CD8-positive, alpha-beta memory T cell (primary cell): ENCODE results near the gene GUCY1B1. TPM values are rescaled to one million over a fixed set of nuclear protein-coding genes. Genes with fewer than 3 reads are reported as not detected.

Experiments used
- CTCF ChIA-PET: fragments of 350-600 bp; sonication (Branson Sonifier 250); formaldehyde crosslinking; loops from one replicate; lab custom pipeline; 2021; ENCODE audit warnings: antibody characterized with exemption; lab: Charles Lee
- POLR2A ChIA-PET: fragments of 350-600 bp; sonication (Branson Sonifier 250); formaldehyde crosslinking; loops from one replicate; lab custom pipeline; 2021; ENCODE audit warnings: antibody characterized with exemption; lab: Charles Lee
- DNase-seq, 5 donors: peaks; one replicate each; pipeline versions ENCODE4 v3.0.0 to v3.0.0-alpha.2; 2020 to 2022; ENCODE audit warnings: mixed read lengths in 1 of 5
- H3K27ac ChIP-seq: one replicate; pipeline ENCODE4 v1.7.0; 2013; ENCODE audit warnings: low read depth, mild to moderate bottlenecking, low read length, moderate library complexity
- H3K27me3 ChIP-seq: 2 replicates; pipeline ENCODE4 v1.7.0; 2013; ENCODE audit warnings: low read length, mild to moderate bottlenecking; ENCODE audit not compliant: insufficient read depth, poor library complexity, severe bottlenecking
- H3K36me3 ChIP-seq: 2 replicates; pipeline ENCODE4 v1.7.0; 2013; ENCODE audit warnings: mild to moderate bottlenecking, low read length, moderate library complexity; ENCODE audit not compliant: insufficient read depth
- H3K4me1 ChIP-seq: 2 replicates; pipeline ENCODE4 v1.7.0; 2013; ENCODE audit warnings: mild to moderate bottlenecking, low read length, moderate library complexity; ENCODE audit not compliant: insufficient read depth
- H3K4me3 ChIP-seq: 2 replicates; pipeline ENCODE4 v1.7.0; 2013; ENCODE audit warnings: mild to moderate bottlenecking, low read length
- H3K9me3 ChIP-seq: 2 replicates; pipeline ENCODE4 v1.7.0; 2013; ENCODE audit warnings: mild to moderate bottlenecking, low read length
- H3K27ac Mint-ChIP-seq, 8 donors: one replicate each; pipeline ENCODE4 v1.8.0; 2020 to 2021; ENCODE audit warnings: mixed read lengths in 8 of 8, mild to moderate bottlenecking in 6 of 8, inconsistent platforms in 3 of 8, moderate library complexity in 3 of 8
- H3K27me3 Mint-ChIP-seq, 2 donors: one replicate each; pipeline ENCODE4 v1.8.0; 2020 to 2021; ENCODE audit warnings: mixed read lengths in 2 of 2, mild to moderate bottlenecking in 1 of 2, moderate library complexity in 1 of 2
- H3K36me3 Mint-ChIP-seq, 3 donors: one replicate each; pipeline ENCODE4 v1.8.0; 2020 to 2021; ENCODE audit warnings: mixed read lengths in 3 of 3, inconsistent platforms in 1 of 3, mild to moderate bottlenecking in 1 of 3
- H3K4me1 Mint-ChIP-seq, 3 donors: one replicate each; pipeline ENCODE4 v1.8.0; 2020 to 2021; ENCODE audit warnings: mixed read lengths in 3 of 3, inconsistent platforms in 1 of 3, mild to moderate bottlenecking in 1 of 3
- H3K4me3 Mint-ChIP-seq, 7 donors: one replicate each; pipeline ENCODE4 v1.8.0; 2020 to 2021; ENCODE audit warnings: mixed read lengths in 7 of 7, mild to moderate bottlenecking in 6 of 7, moderate library complexity in 4 of 7, inconsistent platforms in 2 of 7
- H3K9me3 Mint-ChIP-seq, 5 donors: one replicate each; pipeline ENCODE4 v1.8.0; 2020 to 2022; ENCODE audit warnings: mixed read lengths in 5 of 5, mild to moderate bottlenecking in 3 of 5, moderate library complexity in 2 of 5, inconsistent platforms in 1 of 5
- polyA plus RNA-seq: library from polyadenylated mRNA; unstranded; fragments of 300-500 nt; fragmentation: Illumina TruSeq; gene quantifications from one replicate; pipeline ENCODE4 v1.2.3, GENCODE V29; 2021
- total RNA-seq, 2 experiments: library from RNA; stranded (reverse); gene quantifications; one replicate each; pipeline ENCODE4 v1.2.3, GENCODE V29; 2021

GUCY1B1 gene
- total and polyA plus RNA-seq, 3 experiments from 2014 or later, result 0.12 to 0.18 TPM; not detected in 1

DNA sequence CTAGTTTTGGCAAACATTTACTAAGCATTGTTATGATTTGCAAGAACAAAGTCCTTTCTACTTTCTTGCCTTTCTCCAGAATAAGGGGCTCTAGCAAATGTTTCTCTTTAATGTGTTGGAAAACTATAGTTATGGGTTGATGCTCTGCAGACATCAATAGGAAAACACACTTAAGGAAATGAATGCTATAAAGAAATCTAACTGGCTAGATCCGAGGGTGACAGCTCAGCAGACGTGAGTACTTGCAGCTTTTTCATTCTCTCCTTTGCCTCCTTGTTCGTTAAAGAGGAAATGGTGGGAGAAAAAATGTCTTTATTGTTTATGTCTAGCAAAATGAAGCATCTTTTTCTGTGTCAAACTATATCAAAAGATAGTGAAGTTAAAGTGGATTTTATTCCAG, 6.3 kb downstream of the GUCY1B1 start:
- POLR2A ChIA-PET, result no interaction called here
- CTCF ChIA-PET, result no interaction called here
- H3K27me3 ChIP-seq, result no peaks in the 10 kb centered on the region
- no peak overlapping the region for H3K4me3 ChIP-seq
- Mint-ChIP-seq H3K27ac (no peak overlapping the region), H3K36me3 (no peaks in the 10 kb centered on the region), H3K9me3 (no peaks in the 10 kb centered on the region), H3K4me3 (no peak overlapping the region), H3K4me1 (peaks cover 0 to 5% (median 4%) of the 10 kb centered on the region in 3 donors), H3K27me3 (peaks cover 8 to 11% of the 10 kb centered on the region in 2 donors)
- H3K4me1 ChIP-seq, result no peaks in the 10 kb centered on the region
- no peak overlapping the region for H3K27ac ChIP-seq
- no peak for DNase-seq
- H3K36me3 ChIP-seq, result no peaks in the 10 kb centered on the region
- no peaks in the 10 kb centered on the region for H3K9me3 ChIP-seq

DNA sequence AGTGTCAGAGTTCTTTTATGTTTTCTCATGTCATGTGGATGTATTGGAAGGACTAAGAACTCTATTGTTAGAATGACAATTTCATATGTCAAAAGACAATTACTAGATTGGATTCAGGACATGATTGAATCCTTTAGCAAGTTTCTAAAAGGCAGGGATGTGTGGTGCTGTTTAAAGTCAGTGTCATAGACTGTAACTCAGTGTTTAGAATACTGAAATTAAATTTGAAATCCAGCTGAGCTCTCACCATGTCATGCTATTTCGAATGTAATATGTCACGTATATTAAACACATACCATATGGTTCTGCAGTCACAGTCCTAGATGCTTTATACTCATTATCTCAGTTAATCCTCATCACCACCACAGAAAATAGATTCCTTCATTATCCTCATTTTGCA, 7.8 kb downstream of the GUCY1B1 start:
- Histone ChIP-seq H3K27ac (no peak overlapping the region), H3K27me3 (no peaks in the 10 kb centered on the region), H3K36me3 (no peaks in the 10 kb centered on the region), H3K4me3 (no peak overlapping the region), H3K4me1 (no peaks in the 10 kb centered on the region), H3K9me3 (no peaks in the 10 kb centered on the region)
- POLR2A ChIA-PET, result no interaction called here
- Mint-ChIP-seq H3K4me3 (no peak overlapping the region), H3K27me3 (peaks cover 3 to 4% of the 10 kb centered on the region in 2 donors), H3K9me3 (no peaks in the 10 kb centered on the region), H3K4me1 (no peaks in the 10 kb centered on the region), H3K27ac (no peak overlapping the region), H3K36me3 (no peaks in the 10 kb centered on the region)
- CTCF ChIA-PET, result no interaction called here
- no peak for DNase-seq

DNA sequence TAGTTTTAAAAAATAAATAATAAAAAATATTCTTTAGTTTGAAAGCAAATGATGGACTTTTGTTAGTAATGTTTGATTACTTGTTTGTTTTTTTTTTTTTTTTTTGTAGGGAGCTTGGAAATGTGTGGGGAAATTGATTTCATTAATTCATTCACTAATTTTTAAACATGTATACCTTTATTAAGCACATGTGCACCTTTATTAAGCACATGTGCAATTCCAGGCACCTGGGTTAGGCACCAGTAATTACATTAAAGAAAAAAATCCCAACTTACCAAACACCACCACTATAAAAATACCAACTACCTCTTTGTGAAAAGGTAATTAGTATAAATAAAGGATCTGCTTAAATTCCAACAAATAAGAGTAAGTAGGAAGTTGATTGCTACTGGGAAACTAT, 9.5 kb downstream of the GUCY1B1 start:
- CTCF ChIA-PET, result no interaction called here
- H3K9me3 Mint-ChIP-seq, result no peaks in the 10 kb centered on the region

DNA sequence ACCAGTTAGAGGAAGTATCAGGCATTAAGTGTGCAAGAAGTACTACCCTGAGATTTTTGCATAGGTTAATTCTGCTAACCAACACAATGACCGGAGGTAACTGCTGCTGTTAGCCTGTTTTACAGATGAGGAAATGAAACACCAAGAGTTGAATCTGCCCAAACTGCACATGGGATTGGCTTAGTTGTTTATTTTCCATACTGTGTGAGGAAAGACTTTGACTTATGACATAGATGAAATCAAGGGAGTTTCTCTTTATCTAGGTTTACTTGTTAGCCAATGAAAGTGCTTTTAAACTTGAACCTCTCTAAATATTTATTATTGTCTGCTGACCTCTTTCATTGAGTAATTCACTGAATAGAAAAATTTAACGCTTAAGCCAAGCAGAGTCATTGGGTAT, 10.3 kb downstream of the GUCY1B1 start:
- H3K9me3 Mint-ChIP-seq, result no peaks in the 10 kb centered on the region

More for the DNA sequence above, 9.5 kb downstream of the GUCY1B1 start:
- DNase-seq, result no peak
- Histone ChIP-seq H3K36me3 (no peaks in the 10 kb centered on the region), H3K9me3 (no peaks in the 10 kb centered on the region), H3K27me3 (no peaks in the 10 kb centered on the region), H3K4me3 (no peak overlapping the region), H3K27ac (no peak overlapping the region), H3K4me1 (no peaks in the 10 kb centered on the region)
- Mint-ChIP-seq H3K36me3 (no peaks in the 10 kb centered on the region), H3K27ac (no peak overlapping the region), H3K4me3 (no peak overlapping the region), H3K4me1 (no peaks in the 10 kb centered on the region), H3K27me3 (peaks cover 0 to 1% of the 10 kb centered on the region in 2 donors)
- POLR2A ChIA-PET, result no interaction called here

DNA sequence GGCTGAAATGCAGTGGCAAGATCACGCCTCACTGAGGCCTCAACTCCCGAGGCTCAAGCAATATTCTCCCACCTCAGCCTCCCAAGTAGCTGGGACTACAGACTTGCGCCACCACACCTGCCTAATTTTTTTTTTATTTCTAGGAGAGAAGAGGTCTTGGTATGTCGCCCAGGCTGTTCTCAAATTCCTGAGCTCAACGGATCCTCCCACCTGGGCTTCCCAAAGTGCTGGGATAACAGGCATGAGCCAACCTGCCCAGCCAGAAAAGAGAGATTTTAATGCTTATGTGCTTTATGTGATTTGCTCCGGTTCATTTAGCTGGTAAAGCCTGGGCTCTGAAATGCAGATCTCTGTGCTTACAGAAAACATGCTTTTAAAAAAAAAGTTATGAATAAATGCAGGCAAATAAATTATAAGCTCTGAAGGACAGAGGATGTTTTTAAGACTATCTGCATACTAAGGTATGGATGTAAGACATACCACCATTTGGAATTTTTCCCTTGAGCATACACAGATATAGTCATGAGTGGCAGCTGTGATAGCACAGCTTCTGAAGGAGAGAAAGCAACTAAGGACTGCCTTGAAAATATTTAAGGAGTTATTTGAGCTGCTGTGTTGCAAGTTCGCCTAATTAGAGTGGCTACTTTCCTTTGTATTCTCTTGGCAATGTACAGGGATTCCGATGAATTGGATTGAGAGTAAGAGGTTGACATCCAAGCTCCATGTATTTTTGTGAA, 13.8 kb downstream of the GUCY1B1 start:
- Mint-ChIP-seq H3K27me3 (peaks cover 1 to 3% of the 10 kb centered on the region in 2 donors), H3K4me3 (no peak overlapping the region), H3K36me3 (no peaks in the 10 kb centered on the region), H3K27ac (no peak overlapping the region), H3K4me1 (no peaks in the 10 kb centered on the region), H3K9me3 (no peaks in the 10 kb centered on the region)
- Histone ChIP-seq H3K4me3 (no peak overlapping the region), H3K9me3 (no peaks in the 10 kb centered on the region), H3K27ac (no peak overlapping the region), H3K4me1 (no peaks in the 10 kb centered on the region), H3K27me3 (no peaks in the 10 kb centered on the region), H3K36me3 (no peaks in the 10 kb centered on the region)
- CTCF ChIA-PET, result no interaction called here
- DNase-seq, result no peak
- POLR2A ChIA-PET, result no interaction called here

More for the DNA sequence above, 10.3 kb downstream of the GUCY1B1 start:
- no peaks in the 10 kb centered on the region for H3K27me3 ChIP-seq
- Mint-ChIP-seq H3K4me3 (no peak overlapping the region), H3K27ac (no peak overlapping the region), H3K36me3 (no peaks in the 10 kb centered on the region), H3K4me1 (no peaks in the 10 kb centered on the region), H3K27me3 (peaks cover 0 to 1% of the 10 kb centered on the region in 2 donors)
- ChIA-PET POLR2A (no interaction called here), CTCF (no interaction called here)
- no peaks in the 10 kb centered on the region for H3K36me3 ChIP-seq
- H3K4me1 ChIP-seq, result no peaks in the 10 kb centered on the region
- H3K9me3 ChIP-seq, result no peaks in the 10 kb centered on the region
- no peak overlapping the region for H3K27ac ChIP-seq
- DNase-seq, result no peak
- H3K4me3 ChIP-seq, result no peak overlapping the region

DNA sequence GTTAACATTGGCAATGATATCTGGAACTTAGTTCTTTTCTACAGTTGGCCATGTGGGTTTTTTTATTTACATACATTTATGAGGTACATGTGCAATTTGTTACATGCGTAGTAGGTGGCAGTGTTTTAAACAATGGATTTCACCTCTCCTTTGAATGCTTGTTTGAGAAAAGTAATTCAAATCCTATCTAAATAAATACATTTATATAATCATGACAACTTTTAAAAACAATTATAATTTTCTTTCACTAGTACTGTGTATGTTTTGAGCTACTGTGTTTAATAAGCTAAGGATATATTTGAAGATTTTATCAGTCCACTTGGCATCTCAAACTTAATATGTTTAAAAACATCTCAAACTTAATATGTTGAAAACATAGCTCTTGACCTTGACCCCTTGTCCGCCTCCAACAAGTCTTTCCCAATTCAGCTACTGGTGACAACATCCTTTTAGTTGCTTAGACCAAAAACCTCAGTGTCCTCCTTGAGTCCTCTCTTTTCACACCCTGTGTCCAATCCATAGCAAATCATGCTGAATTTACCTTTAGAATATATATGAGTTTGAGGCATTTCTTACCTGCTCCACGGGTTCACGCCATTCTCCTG, 14.5 kb downstream of the GUCY1B1 start:
- POLR2A ChIA-PET, result no interaction called here
- Histone ChIP-seq H3K9me3 (no peaks in the 10 kb centered on the region), H3K27ac (no peak overlapping the region), H3K4me3 (no peak overlapping the region), H3K27me3 (no peaks in the 10 kb centered on the region), H3K4me1 (no peaks in the 10 kb centered on the region), H3K36me3 (no peaks in the 10 kb centered on the region)
- Mint-ChIP-seq H3K4me3 (no peak overlapping the region), H3K27me3 (peaks cover 1 to 3% of the 10 kb centered on the region in 2 donors), H3K9me3 (no peaks in the 10 kb centered on the region), H3K4me1 (no peaks in the 10 kb centered on the region), H3K36me3 (no peaks in the 10 kb centered on the region), H3K27ac (no peak overlapping the region)
- CTCF ChIA-PET, result no interaction called here
- DNase-seq, result no peak

DNA sequence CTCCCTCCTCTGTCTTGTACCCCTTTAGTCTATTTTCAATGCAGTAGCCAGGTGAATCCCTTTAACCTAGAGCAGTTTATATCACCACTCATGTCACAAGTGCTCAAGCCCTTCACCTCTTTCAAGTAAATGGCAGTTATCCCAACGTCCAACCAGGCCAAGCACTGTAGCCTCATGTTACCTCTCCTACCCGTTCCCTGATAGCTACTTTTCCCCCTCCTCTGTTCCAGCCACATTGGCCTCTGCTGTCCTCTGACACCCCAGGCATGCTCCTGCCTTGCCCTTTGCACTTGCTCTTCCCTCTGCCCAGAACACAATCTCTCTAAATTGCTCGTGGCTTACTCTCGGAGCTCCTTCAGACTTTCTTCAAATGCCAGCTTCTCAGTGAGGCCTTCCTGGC, 15.2 kb downstream of the GUCY1B1 start:
- ChIA-PET POLR2A (no interaction called here), CTCF (no interaction called here)
- H3K4me3 Mint-ChIP-seq, result no peak overlapping the region
- no peaks in the 10 kb centered on the region for H3K36me3 Mint-ChIP-seq
- Histone ChIP-seq H3K4me3 (no peak overlapping the region), H3K36me3 (no peaks in the 10 kb centered on the region), H3K27me3 (no peaks in the 10 kb centered on the region), H3K27ac (no peak overlapping the region), H3K9me3 (no peaks in the 10 kb centered on the region), H3K4me1 (no peaks in the 10 kb centered on the region)
- no peaks in the 10 kb centered on the region for H3K4me1 Mint-ChIP-seq
- H3K27ac Mint-ChIP-seq, result peak overlapping the region in 1 of 8 donors; percentile 58
- no peaks in the 10 kb centered on the region for H3K9me3 Mint-ChIP-seq
- H3K27me3 Mint-ChIP-seq, result peaks cover 0 to 3% of the 10 kb centered on the region in 2 donors
- DNase-seq, result no peak

DNA sequence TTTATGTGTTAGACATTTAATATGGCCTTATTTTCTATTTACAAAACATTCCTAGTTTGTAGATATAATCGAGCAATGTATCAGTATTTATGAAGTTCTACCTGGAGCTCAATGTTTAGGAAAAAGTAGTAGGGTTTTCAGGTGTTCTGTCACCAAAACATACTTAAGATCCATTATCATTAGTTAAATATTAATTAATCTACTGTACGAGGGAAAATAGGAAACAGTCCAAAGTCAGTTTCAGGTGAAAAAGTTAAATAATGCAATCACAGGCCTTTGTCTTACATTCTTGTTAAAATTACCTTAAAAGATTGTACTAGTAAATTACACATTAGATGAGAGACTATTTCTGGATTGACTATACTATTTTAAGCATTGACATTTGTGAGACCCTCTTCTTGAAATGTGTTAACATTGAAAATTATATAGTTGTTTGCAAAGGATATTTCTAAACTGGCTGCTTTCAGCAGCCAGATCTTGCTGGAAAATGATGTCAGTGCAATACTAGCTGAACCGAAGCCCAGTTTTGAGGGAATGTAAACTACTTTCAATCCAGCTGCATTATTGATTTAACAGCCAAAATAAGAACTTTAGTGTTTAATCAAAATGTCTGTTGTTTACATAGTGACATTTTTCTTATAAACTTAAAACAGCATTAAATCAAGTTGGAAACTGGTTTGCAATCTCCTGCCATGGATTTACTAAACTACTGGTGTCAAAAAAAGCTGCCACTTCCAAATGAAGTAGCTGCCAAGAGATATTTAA, 19.3 kb downstream of the GUCY1B1 start:
- no peaks in the 10 kb centered on the region for H3K4me1 Mint-ChIP-seq
- peaks cover 0 to 6% of the 10 kb centered on the region in 2 donors for H3K27me3 Mint-ChIP-seq
- H3K27ac ChIP-seq, result no peak overlapping the region
- DNase-seq, result no peak
- no peak overlapping the region for H3K27ac Mint-ChIP-seq
- H3K4me1 ChIP-seq, result no peaks in the 10 kb centered on the region
- no peaks in the 10 kb centered on the region for H3K36me3 Mint-ChIP-seq
- H3K27me3 ChIP-seq, result no peaks in the 10 kb centered on the region
- H3K4me3 Mint-ChIP-seq, result no peak overlapping the region
- ChIA-PET CTCF (no interaction called here), POLR2A (no interaction called here)
- H3K4me3 ChIP-seq, result no peak overlapping the region
- no peaks in the 10 kb centered on the region for H3K36me3 ChIP-seq
- H3K9me3 ChIP-seq, result no peaks in the 10 kb centered on the region
- H3K9me3 Mint-ChIP-seq, result no peaks in the 10 kb centered on the region
